HG03025 (cell line): ENCODE results near the gene COMMD6.
"Not testable (repeated sequence)": the region's sequence is repeated elsewhere in the genome, so short reads cannot be mapped to it uniquely, and the experiment has no call there.

Source experiments
- ATAC-seq: cut with Tn5 transposase; IDR thresholded peaks from one replicate; pipeline ENCODE4 v1.9.1; 2021; ENCODE audit warnings: mild to moderate bottlenecking, moderate library complexity; ENCODE audit not compliant: unreplicated experiment, low FRiP score

The COMMD6 gene

GRCh38 chr13:75537401-75538365, at the start of gene COMMD6:
COMMD6 (minus strand) TSS chr13:75537841; CDS start chr13:75537805, 36 bp downstream.
- peak; percentile 97 for ATAC-seq

DNA sequence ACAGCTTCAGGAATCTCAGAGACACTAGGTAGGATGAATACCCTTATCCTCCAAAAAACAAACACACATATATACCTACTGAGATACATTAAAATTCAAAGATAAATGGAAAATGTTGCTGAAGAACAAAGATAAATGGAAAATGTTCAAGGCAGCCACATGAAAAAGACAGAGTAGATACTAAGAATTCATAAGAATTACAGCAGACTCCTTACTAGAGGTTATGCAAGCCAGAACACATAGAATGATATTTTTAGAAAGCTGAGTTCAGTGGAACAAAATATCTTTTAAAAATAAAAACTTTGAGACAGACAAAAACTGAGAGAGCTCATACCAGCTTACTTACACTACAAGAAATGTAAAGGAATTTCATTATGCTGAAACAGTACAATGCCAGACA, 47.5 kb upstream of the COMMD6 start:
- no peak for ATAC-seq

DNA sequence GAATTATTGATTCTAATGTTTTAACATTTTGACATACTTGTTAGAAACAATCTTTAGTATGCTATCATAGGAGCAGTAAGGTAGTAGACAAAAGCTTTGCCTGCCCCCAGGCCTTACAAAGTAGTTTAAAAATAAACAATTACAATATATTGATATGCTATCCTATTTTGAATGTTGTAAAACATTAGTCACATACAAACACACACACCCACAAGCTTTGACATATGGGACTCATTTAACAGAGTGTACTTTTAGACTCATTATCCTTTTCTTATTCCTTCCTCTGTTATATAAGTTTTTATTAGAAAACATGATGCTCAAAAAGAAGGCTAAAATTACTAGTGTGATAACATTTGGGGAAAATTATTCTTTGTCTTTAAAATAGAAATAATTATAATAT, 45.5 kb upstream of the COMMD6 start:
- ATAC-seq, result no peak

GRCh38 chr13:75581874-75582640, 44.4 kb upstream of the COMMD6 start:
- no peak for ATAC-seq

DNA sequence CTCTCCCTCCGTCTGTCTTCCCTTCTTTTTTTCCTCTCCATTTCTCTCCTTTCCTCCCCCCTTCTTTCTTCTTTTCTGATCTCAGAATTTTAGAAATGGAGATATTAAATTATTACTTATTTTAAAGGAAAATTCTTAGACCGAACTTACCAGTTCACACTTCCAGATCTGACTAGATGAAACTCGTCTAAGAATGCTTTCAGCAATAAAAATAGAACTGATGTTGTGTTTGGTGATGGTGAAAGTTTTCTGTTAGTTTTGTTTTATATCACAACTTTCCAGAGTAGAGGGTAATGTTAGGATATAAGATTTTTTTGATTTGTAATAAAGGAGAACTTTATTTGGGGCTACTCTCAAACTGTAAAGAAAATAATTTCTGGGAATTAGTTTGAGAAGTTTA, 41.9 kb upstream of the COMMD6 start:
- ATAC-seq, result no peak

- no peak for ATAC-seq
These were observed 31.9 kb upstream of the COMMD6 start for GRCh38 chr13:75569576-75569975.

DNA sequence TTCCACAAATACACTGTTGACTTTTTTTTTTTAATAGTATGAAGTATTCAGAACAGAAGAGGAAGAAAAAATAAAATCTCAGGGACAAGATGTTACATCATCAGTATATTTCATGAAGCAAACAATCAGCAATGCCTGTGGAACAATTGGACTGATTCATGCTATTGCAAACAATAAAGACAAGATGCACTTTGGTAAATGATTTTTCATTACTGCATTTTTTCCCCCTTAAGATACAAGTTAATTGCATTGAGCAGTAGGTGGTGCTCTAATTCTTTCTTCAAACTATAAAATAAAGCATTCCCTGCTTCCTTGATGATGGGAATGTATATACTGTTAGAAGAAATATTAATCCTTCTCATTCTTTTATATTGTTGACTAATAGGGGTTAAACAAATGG, 29.0 kb upstream of the COMMD6 start:
- ATAC-seq, result no peak

DNA sequence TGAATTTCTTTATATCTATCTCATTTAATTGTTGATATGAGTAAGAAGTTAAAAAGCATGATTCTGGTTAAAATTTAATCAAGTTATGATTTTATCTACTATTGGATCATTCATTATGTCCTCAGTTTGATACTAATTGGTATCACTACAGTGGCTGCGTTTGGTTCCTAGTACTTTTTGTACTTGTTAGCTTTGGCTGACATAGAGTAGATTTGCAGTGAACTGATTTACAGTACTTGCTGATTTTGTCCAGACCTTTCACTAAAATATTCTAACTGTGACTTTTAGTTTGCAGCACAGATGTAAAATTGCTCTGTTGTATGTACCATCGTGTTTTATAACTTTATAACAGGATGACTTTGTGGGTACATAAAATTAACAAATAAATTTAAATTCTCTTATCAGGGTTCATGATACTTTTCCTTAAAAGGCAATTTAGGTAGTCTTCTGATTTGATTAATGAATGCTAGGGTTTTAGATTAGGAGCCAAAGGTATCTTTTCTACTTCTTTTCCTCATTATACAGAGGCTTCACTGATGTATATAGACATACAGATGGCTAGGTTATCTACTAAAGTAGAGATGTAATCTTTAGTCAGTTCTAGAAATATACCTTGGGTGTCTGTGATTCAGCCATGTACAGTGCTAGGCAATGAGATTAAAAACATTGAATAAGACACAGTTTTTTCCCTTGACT, 20.7 kb upstream of the COMMD6 start:
- ATAC-seq, result no peak

GRCh38 chr13:75556961-75557360, 19.3 kb upstream of the COMMD6 start:
- no peak for ATAC-seq

GRCh38 chr13:75555836-75556235, 18.2 kb upstream of the COMMD6 start:
- no peak for ATAC-seq

DNA sequence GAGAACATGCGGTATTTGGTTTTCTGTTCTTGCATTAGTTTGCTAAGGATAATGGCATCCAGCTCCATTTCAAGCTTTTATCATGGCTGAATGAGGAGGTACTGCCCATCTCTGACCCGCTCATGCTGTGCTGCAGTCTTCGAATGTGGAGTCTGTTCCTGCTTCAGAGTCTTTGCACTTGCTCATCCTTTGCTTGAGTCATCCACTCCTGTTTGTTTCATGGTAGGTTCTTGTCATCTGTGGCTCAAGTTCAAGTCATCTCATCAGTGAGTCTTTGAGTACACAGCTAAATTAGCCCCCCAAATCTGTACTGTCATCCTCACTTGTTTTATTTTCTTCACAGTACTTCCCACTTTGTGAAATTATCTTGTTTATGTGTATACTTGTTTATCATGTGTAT, 17.3 kb upstream of the COMMD6 start:
- ATAC-seq, result no peak

GRCh38 chr13:75554464-75554863, 16.8 kb upstream of the COMMD6 start:
- no peak for ATAC-seq

GRCh38 chr13:75550159-75550567, 12.5 kb upstream of the COMMD6 start:
- peak; percentile 11 for ATAC-seq

- ATAC-seq, result peak; percentile 98
These were observed 11.9 kb upstream of the COMMD6 start, which contains the start of gene UCHL3 for GRCh38 chr13:75549262-75550158. UCHL3 (plus strand) TSS chr13:75549791; CDS start chr13:75549821, 30 bp downstream.

- ATAC-seq, result no peak
These were observed 10.3 kb upstream of the COMMD6 start for GRCh38 chr13:75547917-75548316.

DNA sequence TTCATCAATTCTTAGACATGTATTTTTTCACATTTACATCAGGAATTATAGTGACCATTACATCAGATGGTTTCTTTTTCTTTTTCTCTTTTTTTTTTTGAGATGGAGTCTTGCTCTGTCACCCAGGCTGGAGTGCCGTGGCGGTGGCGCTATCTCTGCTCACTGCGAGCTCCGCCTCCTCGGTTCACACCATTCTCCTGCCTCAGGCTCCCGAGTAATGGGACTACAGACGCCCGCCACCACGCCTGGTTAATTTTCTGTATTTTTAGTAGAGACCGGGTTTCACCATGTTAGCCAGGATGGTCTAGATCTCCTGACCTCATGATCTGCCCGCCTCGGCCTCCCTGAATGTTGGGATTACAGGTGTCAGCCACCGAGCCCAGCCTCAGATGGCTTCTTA, 7.7 kb upstream of the COMMD6 start:
- ATAC-seq, result not testable (repeated sequence)

- ATAC-seq, result no peak
These were observed 7.2 kb upstream of the COMMD6 start for GRCh38 chr13:75544681-75545330.

GRCh38 chr13:75541961-75542360, 4.3 kb upstream of the COMMD6 start:
- ATAC-seq, result no peak

DNA sequence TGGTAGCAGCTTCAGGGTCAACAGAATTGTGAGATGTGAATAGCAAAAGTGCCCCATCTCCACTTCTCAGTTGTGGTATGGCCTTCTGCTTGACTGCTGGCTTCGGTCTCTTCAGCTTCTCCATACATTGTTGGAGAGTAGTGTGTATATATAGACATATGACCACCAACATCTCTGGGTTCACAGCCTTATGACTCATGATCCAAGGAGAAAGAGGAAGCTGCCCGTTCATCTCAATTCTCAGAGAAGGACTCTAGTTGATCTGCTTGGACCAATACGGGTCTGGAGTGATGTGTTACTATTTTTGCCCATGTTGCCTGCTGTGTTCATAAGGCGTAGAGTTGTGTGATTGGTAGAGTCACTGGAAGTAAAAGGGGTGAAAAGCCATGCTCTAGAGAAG, 3.6 kb upstream of the COMMD6 start:
- no peak for ATAC-seq
